ENCODE results near the gene ZNF556. TPM values are rescaled to one million over a fixed set of nuclear protein-coding genes. Genes with fewer than 3 reads are reported as not detected.
"Not testable (repeated sequence)": the region's sequence is repeated elsewhere in the genome, so short reads cannot be mapped to it uniquely, and the experiment has no call there.

ZNF556 gene
- total RNA-seq, 1 experiment from 2014 or later, result not detected

- H3K27ac Mint-ChIP-seq (ENCODE audit: low read depth, unreplicated experiment), result no peak overlapping the region
- H3K4me3 Mint-ChIP-seq (ENCODE audit: unreplicated experiment), result no peak overlapping the region
- no TSS peak for BruUV-seq (replicated peaks)
- no peak for DNase-seq (ENCODE audit: unreplicated experiment)
- intact Hi-C loops (cut with micrococcal nuclease), result no loop called here
- TF ChIP-seq, protein P1, sequence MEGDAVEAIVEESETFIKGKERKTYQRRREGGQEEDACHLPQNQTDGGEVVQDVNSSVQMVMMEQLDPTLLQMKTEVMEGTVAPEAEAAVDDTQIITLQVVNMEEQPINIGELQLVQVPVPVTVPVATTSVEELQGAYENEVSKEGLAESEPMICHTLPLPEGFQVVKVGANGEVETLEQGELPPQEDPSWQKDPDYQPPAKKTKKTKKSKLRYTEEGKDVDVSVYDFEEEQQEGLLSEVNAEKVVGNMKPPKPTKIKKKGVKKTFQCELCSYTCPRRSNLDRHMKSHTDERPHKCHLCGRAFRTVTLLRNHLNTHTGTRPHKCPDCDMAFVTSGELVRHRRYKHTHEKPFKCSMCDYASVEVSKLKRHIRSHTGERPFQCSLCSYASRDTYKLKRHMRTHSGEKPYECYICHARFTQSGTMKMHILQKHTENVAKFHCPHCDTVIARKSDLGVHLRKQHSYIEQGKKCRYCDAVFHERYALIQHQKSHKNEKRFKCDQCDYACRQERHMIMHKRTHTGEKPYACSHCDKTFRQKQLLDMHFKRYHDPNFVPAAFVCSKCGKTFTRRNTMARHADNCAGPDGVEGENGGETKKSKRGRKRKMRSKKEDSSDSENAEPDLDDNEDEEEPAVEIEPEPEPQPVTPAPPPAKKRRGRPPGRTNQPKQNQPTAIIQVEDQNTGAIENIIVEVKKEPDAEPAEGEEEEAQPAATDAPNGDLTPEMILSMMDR (IDR thresholded peaks at IDR 0.05; ENCODE audit: unreplicated experiment), result no peak
- no peaks in the 10 kb centered on the region for H3K36me3 Mint-ChIP-seq (ENCODE audit: insufficient read depth, unreplicated experiment)
- ChIA-PET CTCF (interaction anchor here (1.0 kb wide), 1 partner anchor 9 kb away, joined by 3 read pairs; no protein-coding TSS in a partner anchor), POLR2A (interaction anchor here (0.5 to 1.1 kb wide), 2 partner anchors 9 to 1159 kb away, joined by 3 to 8 read pairs; no protein-coding TSS in a partner anchor)
- H3K27me3 Mint-ChIP-seq (ENCODE audit: insufficient read depth, unreplicated experiment), result no peaks in the 10 kb centered on the region
- peaks cover 3% of the 10 kb centered on the region for H3K4me1 Mint-ChIP-seq (ENCODE audit: insufficient read depth, unreplicated experiment)
- no peaks in the 10 kb centered on the region for H3K9me3 Mint-ChIP-seq (ENCODE audit: unreplicated experiment)
Measured at GRCh38 chr19:2896694-2897093, 29.6 kb downstream of the ZNF556 start.

DNA sequence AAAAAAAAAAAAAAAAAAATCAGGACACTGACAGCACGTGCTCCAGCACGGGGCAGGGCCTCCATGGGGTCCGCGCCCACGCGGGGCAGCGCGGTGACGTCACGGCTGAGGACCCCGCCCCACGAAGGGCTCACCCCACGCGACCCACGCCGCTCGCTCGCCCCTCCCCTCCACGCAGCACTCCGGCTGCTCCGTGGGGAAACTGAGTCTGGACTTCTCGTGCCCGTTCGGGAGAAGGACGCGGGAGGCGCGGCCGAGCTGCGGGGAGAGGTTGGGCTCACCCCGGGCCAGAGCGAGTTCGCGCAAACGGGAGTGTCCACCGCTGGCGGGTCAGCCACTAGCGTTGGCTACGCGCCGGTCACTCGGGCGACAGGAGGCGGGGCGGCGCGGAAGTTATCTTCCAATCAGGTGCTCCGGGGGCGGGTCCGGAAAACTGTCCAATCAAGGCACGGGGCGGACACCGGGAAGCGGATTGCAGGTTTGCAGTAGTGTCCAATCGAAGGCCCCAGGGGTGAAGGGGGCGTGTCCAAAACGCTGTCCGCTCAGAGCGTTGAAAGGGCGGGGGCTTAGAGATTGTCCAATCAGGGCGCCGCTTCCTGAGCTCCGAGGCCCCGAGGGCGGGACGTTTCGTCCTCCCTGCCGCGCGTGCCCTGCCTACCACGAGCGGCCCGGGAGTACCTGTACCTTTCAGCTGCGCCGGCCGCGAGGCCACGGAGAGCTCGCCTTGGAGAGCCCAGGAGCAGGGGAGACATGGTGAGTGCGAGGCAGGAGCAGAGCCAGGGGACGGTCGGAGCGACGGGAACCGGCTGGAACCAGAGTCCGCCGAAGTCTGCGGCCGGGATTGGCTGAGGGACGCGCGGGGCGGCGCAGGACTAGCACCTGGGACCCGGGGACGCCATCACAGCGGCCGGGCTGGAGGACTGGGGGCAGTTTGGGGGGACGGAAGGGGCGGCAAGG is 33.4 kb downstream of the ZNF556 start, which contains the start of gene ZNF57:
ZNF57 (plus strand) TSS at position 633 of the 957 bp plus-strand sequence; CDS start at position 751, 118 bp downstream.
- peak; percentile 100 for DNase-seq (ENCODE audit: unreplicated experiment)
- no peaks in the 10 kb centered on the region for H3K9me3 Mint-ChIP-seq (ENCODE audit: unreplicated experiment)

DNA sequence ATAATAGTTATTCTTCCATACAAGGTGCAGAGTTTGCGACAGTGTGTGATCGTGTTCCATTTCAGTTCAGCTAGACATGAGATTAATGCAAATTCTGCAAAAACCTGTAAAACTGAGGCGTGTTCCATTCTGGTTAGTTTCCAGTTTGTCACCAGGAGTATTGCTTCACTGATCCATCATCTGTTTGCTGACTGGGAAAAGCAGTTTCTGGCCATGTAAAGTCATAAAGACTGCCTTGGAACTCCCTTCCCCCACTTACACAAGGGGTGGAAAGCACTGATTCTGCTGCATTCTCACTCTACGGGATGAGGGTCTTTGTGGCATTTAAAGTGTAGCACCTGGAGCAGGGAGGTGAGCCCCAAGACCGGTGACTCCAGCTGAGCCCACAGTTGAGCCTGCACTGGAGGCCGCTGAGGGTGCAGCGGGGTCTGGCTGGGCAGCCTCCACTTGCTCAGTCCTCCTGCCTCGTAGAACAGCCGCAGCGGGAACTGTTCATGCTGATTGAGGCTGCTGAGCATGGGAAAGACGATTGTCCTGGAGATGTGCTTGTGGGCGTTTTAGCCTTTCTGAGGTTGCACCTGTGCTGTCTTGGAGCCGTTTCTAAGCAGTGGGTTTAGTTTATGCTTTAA is 35.6 kb downstream of the ZNF556 start:
- Mint-ChIP-seq H3K36me3 (ENCODE audit: insufficient read depth, unreplicated experiment) (peaks cover 19% of the 10 kb centered on the region), H3K27ac (ENCODE audit: low read depth, unreplicated experiment) (peak overlapping the region; percentile 94), H3K27me3 (ENCODE audit: insufficient read depth, unreplicated experiment) (no peaks in the 10 kb centered on the region), H3K4me3 (ENCODE audit: unreplicated experiment) (peak overlapping the region; percentile 94), H3K4me1 (ENCODE audit: insufficient read depth, unreplicated experiment) (peaks cover 23% of the 10 kb centered on the region), H3K9me3 (ENCODE audit: unreplicated experiment) (no peaks in the 10 kb centered on the region)
- TF ChIP-seq, protein P1 (IDR thresholded peaks at IDR 0.05; ENCODE audit: unreplicated experiment), result no peak
- POLR2A ChIA-PET, result interaction anchor here (0.7 to 3.6 kb wide), 6 partner anchors 15 to 47 kb away, joined by 4 to 51 read pairs (median 12); no protein-coding TSS in a partner anchor
- intact Hi-C loops (cut with micrococcal nuclease), result no loop called here
- DNase-seq (ENCODE audit: unreplicated experiment), result no peak
- BruUV-seq (replicated peaks), result no TSS peak
- CTCF ChIA-PET, result no interaction called here

More for the DNA sequence above, 33.4 kb downstream of the ZNF556 start, which contains the start of gene ZNF57:
- BruUV-seq (replicated peaks), result no TSS peak
- ChIA-PET CTCF (interaction anchor here (1.2 to 1.6 kb wide), 2 partner anchors 14 to 50 kb away, joined by 4 to 7 read pairs; no protein-coding TSS in a partner anchor), POLR2A (interaction anchor here (0.7 to 3.6 kb wide), 25 partner anchors 8 to 1502 kb away, joined by 3 to 51 read pairs (median 5); partner anchors contain the start of genes CHAF1A, GADD45B, SGTA and THOP1)
- Mint-ChIP-seq H3K27ac (ENCODE audit: low read depth, unreplicated experiment) (peak within 1 kb of the TSS; percentile 94), H3K36me3 (ENCODE audit: insufficient read depth, unreplicated experiment) (peaks cover 8% of the 10 kb centered on the region), H3K27me3 (ENCODE audit: insufficient read depth, unreplicated experiment) (no peaks in the 10 kb centered on the region), H3K4me3 (ENCODE audit: unreplicated experiment) (peak within 1 kb of the TSS; percentile 94), H3K4me1 (ENCODE audit: insufficient read depth, unreplicated experiment) (peaks cover 19% of the 10 kb centered on the region)
- intact Hi-C loops (cut with micrococcal nuclease), result no loop called here
- TF ChIP-seq, protein P1 (IDR thresholded peaks at IDR 0.05; ENCODE audit: unreplicated experiment), result no peak

GRCh38 chr19:2903326-2903725 is 36.2 kb downstream of the ZNF556 start:
- DNase-seq (ENCODE audit: unreplicated experiment); H3K27me3 Mint-ChIP-seq (ENCODE audit: insufficient read depth, unreplicated experiment); intact Hi-C loops (cut with micrococcal nuclease); BruUV-seq (replicated peaks); CTCF ChIA-PET; H3K9me3 Mint-ChIP-seq (ENCODE audit: unreplicated experiment); H3K4me3 Mint-ChIP-seq (ENCODE audit: unreplicated experiment): not testable (repeated sequence)
- Mint-ChIP-seq H3K27ac (ENCODE audit: low read depth, unreplicated experiment) (peak overlapping the region; percentile 27), H3K36me3 (ENCODE audit: insufficient read depth, unreplicated experiment) (peaks cover 19% of the 10 kb centered on the region), H3K4me1 (ENCODE audit: insufficient read depth, unreplicated experiment) (peaks cover 23% of the 10 kb centered on the region)
- POLR2A ChIA-PET, result interaction anchor here (1.0 to 3.6 kb wide), 3 partner anchors 20 to 47 kb away, joined by 4 to 37 read pairs (median 9); no protein-coding TSS in a partner anchor

All from MCF 10A (cell line).